Hepatic stellate cell (primary cell): ENCODE data around the gene CCSAP.
"Not testable (repeated sequence)": the region's sequence is repeated elsewhere in the genome, so short reads cannot be mapped to it uniquely, and the experiment has no call there.

Experiments used
- DNase-seq: peaks from one replicate; pipeline ENCODE4 v3.0.0; 2011; ENCODE audit warnings: low spot score

CCSAP gene

GRCh38 chr1:229364207-229365065, 21.6 kb upstream of the CCSAP start:
- no peak for DNase-seq

- DNase-seq, result no peak
Measured at GRCh38 chr1:229363723-229364122, 20.9 kb upstream of the CCSAP start.

- no peak for DNase-seq
Measured at GRCh38 chr1:229360420-229360819, 17.6 kb upstream of the CCSAP start.

- DNase-seq, result no peak
Measured at GRCh38 chr1:229355661-229356060, 12.8 kb upstream of the CCSAP start.

GRCh38 chr1:229354226-229354625, 11.4 kb upstream of the CCSAP start:
- DNase-seq, result no peak

- no peak for DNase-seq
Measured at GRCh38 chr1:229352975-229353374, 10.1 kb upstream of the CCSAP start.

- no peak for DNase-seq
Measured at GRCh38 chr1:229349463-229350385, 6.9 kb upstream of the CCSAP start.

- no peak for DNase-seq
Measured at GRCh38 chr1:229347528-229347927, 4.7 kb upstream of the CCSAP start.

GRCh38 chr1:229344937-229345684, 2.3 kb upstream of the CCSAP start:
- DNase-seq, result peak; percentile 17

- DNase-seq, result no peak
Measured at GRCh38 chr1:229344139-229344538, 1.3 kb upstream of the CCSAP start.

GRCh38 chr1:229341774-229342655, 832 bp downstream of the CCSAP start:
- DNase-seq, result peak; percentile 79

- no peak for DNase-seq
Measured at GRCh38 chr1:229340496-229340895, 2.4 kb downstream of the CCSAP start.

- no peak for DNase-seq
Measured at GRCh38 chr1:229339520-229339919, 3.3 kb downstream of the CCSAP start.

GRCh38 chr1:229339086-229339485, 3.8 kb downstream of the CCSAP start:
- DNase-seq, result no peak

- no peak for DNase-seq
Measured at GRCh38 chr1:229336345-229336744, 6.5 kb downstream of the CCSAP start.

GRCh38 chr1:229334716-229335115, 8.1 kb downstream of the CCSAP start:
- DNase-seq, result no peak

GRCh38 chr1:229334269-229334668, 8.6 kb downstream of the CCSAP start:
- no peak for DNase-seq

GRCh38 chr1:229328598-229329362, 14.1 kb downstream of the CCSAP start:
- DNase-seq, result no peak

- DNase-seq, result not testable (repeated sequence)
Measured at GRCh38 chr1:229327765-229328164, 15.1 kb downstream of the CCSAP start.

- DNase-seq, result no peak
Measured at GRCh38 chr1:229326601-229327000, 16.2 kb downstream of the CCSAP start.
